Activated B cell treated with CpG ODN at 0.5 μM for 24 hours (primary cell): Measurements from ENCODE around the gene HMCN1. TPM values are rescaled to one million over a fixed set of nuclear protein-coding genes. Genes with fewer than 3 reads are reported as not detected.
"Not testable (repeated sequence)": the region's sequence is repeated elsewhere in the genome, so short reads cannot be mapped to it uniquely, and the experiment has no call there.

ENCODE experiments used
- ATAC-seq: fragments of 200-7000 bp; cut with Tn5 transposase; one replicate; pipeline ENCODE4 v1.10.0; 2021; ENCODE audit warnings: low read depth, mild to moderate bottlenecking, moderate library complexity
- CTCF ChIA-PET: fragments of 350-600 bp; sonication (Branson Sonifier 250); formaldehyde crosslinking; loops from one replicate; lab custom pipeline; 2021; ENCODE audit warnings: antibody characterized with exemption; lab: Charles Lee
- POLR2A ChIA-PET: fragments of 350-600 bp; sonication (Branson Sonifier 250); formaldehyde crosslinking; loops from one replicate; lab custom pipeline; 2021; ENCODE audit warnings: antibody characterized with exemption; lab: Charles Lee
- DNase-seq: peaks from one replicate; pipeline ENCODE4 v3.0.0; 2022
- H3K27ac Mint-ChIP-seq: one replicate; pipeline ENCODE4 v1.8.0; 2020; ENCODE audit warnings: mixed read lengths
- H3K27me3 Mint-ChIP-seq: one replicate; pipeline ENCODE4 v1.8.0; 2021; ENCODE audit warnings: mixed read lengths
- H3K36me3 Mint-ChIP-seq: one replicate; pipeline ENCODE4 v1.8.0; 2021; ENCODE audit warnings: low read depth, mixed read lengths
- H3K4me1 Mint-ChIP-seq: one replicate; pipeline ENCODE4 v1.8.0; 2021; ENCODE audit warnings: mixed read lengths
- H3K4me3 Mint-ChIP-seq: one replicate; pipeline ENCODE4 v1.8.0; 2020; ENCODE audit warnings: mild to moderate bottlenecking, mixed read lengths
- H3K9me3 Mint-ChIP-seq: one replicate; pipeline ENCODE4 v1.8.0; 2020; ENCODE audit warnings: mixed read lengths
- CTCF ChIP-seq: fragments of 200-600 bp; IDR thresholded peaks from one replicate; pipeline ENCODE4 v1.8.0; 2022; ENCODE audit warnings: antibody characterized with exemption, mild to moderate bottlenecking
- intact Hi-C: fragments of 100-400 bp; cut with micrococcal nuclease; formaldehyde crosslinking; loops from one replicate; pipeline ENCODE4 v1.15.1; 2024
- total RNA-seq: library from RNA; stranded (reverse); gene quantifications from 2 replicates; pipeline ENCODE4 v1.2.3, GENCODE V29; 2022

HMCN1 gene
- total RNA-seq, 1 donor from 2014 or later = 0.27 TPM

DNA sequence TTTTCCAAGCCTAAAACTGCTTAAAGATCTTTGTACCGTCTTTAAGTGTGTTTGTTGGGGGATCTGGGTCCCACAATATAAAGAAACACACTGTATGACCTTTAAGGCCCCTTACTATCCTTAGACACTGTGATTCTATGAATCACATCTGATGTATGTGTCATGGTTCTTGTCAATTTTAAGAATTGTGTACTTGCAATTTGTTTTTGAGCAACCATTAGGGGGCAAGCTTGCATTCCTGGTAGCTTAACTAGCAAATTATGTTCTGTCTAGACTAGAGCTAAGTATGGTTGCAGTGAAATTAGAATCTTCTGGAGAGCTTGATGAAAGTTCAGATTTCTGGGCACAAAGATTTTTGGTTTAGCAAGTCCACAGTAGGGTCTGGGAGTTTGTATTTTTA lies 421.4 kb downstream of the HMCN1 start:
- Mint-ChIP-seq H3K36me3 (no peaks in the 10 kb centered on the region), H3K27ac (no peak overlapping the region), H3K9me3 (no peaks in the 10 kb centered on the region), H3K4me3 (no peak overlapping the region), H3K27me3 (no peaks in the 10 kb centered on the region), H3K4me1 (no peaks in the 10 kb centered on the region)
- no peak for TF ChIP-seq CTCF
- DNase-seq = no peak
- ATAC-seq = no peak
- POLR2A ChIA-PET = no interaction called here
- intact Hi-C loops = no loop called here
- CTCF ChIA-PET = no interaction called here

DNA sequence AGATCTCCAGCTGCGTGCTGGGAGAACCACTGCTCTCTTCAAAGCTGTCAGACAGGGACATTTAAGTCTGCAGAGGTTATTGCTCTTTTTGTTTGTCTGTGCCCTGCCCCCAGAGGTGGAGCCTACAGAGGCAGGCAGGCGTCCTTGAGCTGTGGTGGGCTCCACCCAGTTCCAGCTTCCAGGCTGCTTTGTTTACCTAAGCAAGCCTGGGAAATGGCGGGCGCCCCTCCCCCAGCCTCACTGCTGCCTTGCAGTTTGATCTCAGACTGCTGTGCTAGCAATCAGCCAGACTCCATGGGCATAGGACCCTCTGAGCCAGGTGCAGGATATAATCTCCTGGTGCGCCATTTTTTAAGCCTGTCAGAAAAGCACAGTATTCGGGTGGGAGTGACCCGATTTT lies 428.7 kb downstream of the HMCN1 start:
- POLR2A ChIA-PET, DNase-seq, H3K4me1 Mint-ChIP-seq, H3K36me3 Mint-ChIP-seq, H3K27me3 Mint-ChIP-seq, intact Hi-C loops, ATAC-seq, H3K9me3 Mint-ChIP-seq, H3K27ac Mint-ChIP-seq, H3K4me3 Mint-ChIP-seq, CTCF ChIA-PET: not testable (repeated sequence)

DNA sequence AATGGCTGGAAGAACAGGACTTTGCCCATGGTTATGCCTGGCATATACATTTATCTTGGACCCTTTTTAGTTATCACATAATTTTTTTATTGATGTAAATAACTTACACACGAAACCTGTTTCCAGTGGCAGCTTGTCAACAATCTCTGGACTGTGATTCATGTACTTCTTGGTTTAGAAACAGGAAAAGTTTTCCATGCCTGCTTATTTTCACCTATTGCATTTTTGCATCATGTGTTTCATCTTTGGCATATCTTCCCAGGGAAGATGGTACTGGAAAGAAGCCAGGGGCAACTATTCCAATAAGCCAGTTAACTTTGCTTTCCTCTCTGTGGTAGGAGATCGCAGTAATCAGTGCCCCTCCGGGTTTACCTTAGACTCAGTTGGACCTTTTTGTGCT lies 430.6 kb downstream of the HMCN1 start:
- ATAC-seq (no peak), DNase-seq (no peak)
- H3K9me3 Mint-ChIP-seq = peaks cover 2% of the 10 kb centered on the region
- no peak for TF ChIP-seq CTCF
- H3K27me3 Mint-ChIP-seq = peaks cover 3% of the 10 kb centered on the region
- H3K36me3 Mint-ChIP-seq = no peaks in the 10 kb centered on the region
- POLR2A ChIA-PET = no interaction called here
- CTCF ChIA-PET = no interaction called here
- no peak overlapping the region for H3K27ac Mint-ChIP-seq
- H3K4me3 Mint-ChIP-seq = no peak overlapping the region
- H3K4me1 Mint-ChIP-seq = no peaks in the 10 kb centered on the region
- intact Hi-C loops = no loop called here

DNA sequence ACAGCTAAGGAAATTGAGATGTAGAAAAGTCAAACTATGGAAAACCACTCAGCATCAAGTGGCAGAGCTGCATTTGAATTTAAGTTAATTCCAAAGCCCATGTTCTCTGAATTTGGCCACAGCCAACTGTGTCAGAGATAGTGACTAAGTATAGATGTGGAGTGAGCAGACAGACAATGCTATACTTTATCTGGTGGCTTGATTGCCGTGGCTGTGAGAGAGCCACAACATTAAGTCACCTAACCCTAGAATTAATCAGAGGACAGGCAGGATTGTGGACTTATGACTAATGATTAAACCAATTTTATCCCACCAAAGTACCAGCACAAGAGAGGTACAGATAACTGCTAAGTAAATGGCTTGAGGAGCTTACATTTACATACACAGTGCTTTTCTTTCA lies 431.1 kb downstream of the HMCN1 start:
- Mint-ChIP-seq H3K27ac (no peak overlapping the region), H3K4me1 (no peaks in the 10 kb centered on the region), H3K27me3 (peaks cover 3% of the 10 kb centered on the region), H3K9me3 (peaks cover 2% of the 10 kb centered on the region), H3K36me3 (no peaks in the 10 kb centered on the region), H3K4me3 (no peak overlapping the region)
- no peak for TF ChIP-seq CTCF
- ChIA-PET POLR2A (no interaction called here), CTCF (no interaction called here)
- intact Hi-C loops = no loop called here
- ATAC-seq (no peak), DNase-seq (no peak)

DNA sequence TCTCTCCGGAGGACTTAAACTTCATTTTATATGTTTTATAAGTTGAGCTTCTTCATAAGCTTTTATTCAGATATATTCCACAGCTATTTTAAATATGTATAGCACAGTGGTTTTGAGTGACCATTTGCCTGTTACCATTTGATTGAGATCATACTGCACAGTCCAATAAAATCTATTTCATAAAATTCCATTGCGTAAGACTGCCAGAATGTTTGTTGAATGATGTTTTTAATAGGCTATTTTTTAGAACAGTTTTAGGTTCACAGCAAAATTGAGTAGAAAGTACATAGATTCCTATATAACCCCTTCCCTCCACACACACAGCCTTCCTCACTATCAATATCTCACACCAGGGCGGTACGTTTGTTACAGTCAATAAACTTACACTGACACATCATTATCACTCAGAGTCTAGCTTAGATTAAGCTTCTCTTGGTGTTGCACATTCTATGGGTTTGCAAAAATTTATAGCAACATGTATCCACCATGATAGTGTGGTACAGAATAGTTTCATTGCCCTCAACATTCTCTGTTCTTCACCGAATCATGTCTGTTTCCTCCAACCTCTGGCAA lies 433.0 kb downstream of the HMCN1 start:
- POLR2A ChIA-PET = no interaction called here
- Mint-ChIP-seq H3K4me3 (no peak overlapping the region), H3K4me1 (no peaks in the 10 kb centered on the region), H3K27ac (no peak overlapping the region), H3K27me3 (peaks cover 3% of the 10 kb centered on the region), H3K36me3 (no peaks in the 10 kb centered on the region), H3K9me3 (peaks cover 2% of the 10 kb centered on the region)
- CTCF ChIA-PET = no interaction called here
- TF ChIP-seq CTCF = no peak
- no peak for DNase-seq
- intact Hi-C loops = no loop called here
- ATAC-seq = no peak

- Mint-ChIP-seq H3K4me1 (no peaks in the 10 kb centered on the region), H3K9me3 (no peaks in the 10 kb centered on the region), H3K27me3 (peaks cover 3% of the 10 kb centered on the region), H3K4me3 (no peak overlapping the region), H3K36me3 (no peaks in the 10 kb centered on the region), H3K27ac (no peak overlapping the region)
- intact Hi-C loops = no loop called here
- ChIA-PET POLR2A (no interaction called here), CTCF (no interaction called here)
- ATAC-seq (no peak), DNase-seq (no peak)
- no peak for TF ChIP-seq CTCF
Observed at GRCh38 chr1:186175588-186175987, 441.4 kb downstream of the HMCN1 start.
